ENCODE measurements around the gene LRRIQ1.

The LRRIQ1 gene

GRCh38 chr12:85273381-85274314, 237.5 kb downstream of the LRRIQ1 start:
- Histone ChIP-seq H3K27me3 (peaks cover 0 to 18% of the 10 kb centered on the region in 2 donors), H3K4me1 (peaks cover 0 to 8% (median 0%) of the 10 kb centered on the region in 4 donors), H3K27ac (no peak overlapping the region), H3K4me3 (peak overlapping the region in 1 of 2 donors; percentile 4), H3K36me3 (no peaks in the 10 kb centered on the region), H3K9me3 (peaks cover 0 to 7% (median 0%) of the 10 kb centered on the region in 3 donors)
- no peak for TF ChIP-seq CTCF (IDR thresholded peaks at IDR 0.05)
- intact Hi-C loops (cut with DNase I; ENCODE audit: low total_unique reads): no loop called here
- no peak for DNase-seq

- intact Hi-C loops (cut with DNase I; ENCODE audit: low total_unique reads): no loop called here
- H3K27ac ChIP-seq: no peak overlapping the region
- peaks cover 0 to 8% (median 0%) of the 10 kb centered on the region in 4 donors for H3K4me1 ChIP-seq
- TF ChIP-seq CTCF (IDR thresholded peaks at IDR 0.05): no peak
- no peaks in the 10 kb centered on the region for H3K36me3 ChIP-seq
- no peak for DNase-seq
- H3K27me3 ChIP-seq: peaks cover 0 to 24% of the 10 kb centered on the region in 2 donors
- H3K4me3 ChIP-seq: no peak overlapping the region
- peaks cover 0 to 7% (median 0%) of the 10 kb centered on the region in 3 donors for H3K9me3 ChIP-seq
These were observed 238.1 kb downstream of the LRRIQ1 start for GRCh38 chr12:85274315-85274651.

GRCh38 chr12:85275374-85275773, 239.2 kb downstream of the LRRIQ1 start:
- H3K4me1 ChIP-seq: peaks cover 0 to 16% (median 5%) of the 10 kb centered on the region in 4 donors
- DNase-seq: no peak
- no peaks in the 10 kb centered on the region for H3K36me3 ChIP-seq
- intact Hi-C loops (cut with DNase I; ENCODE audit: low total_unique reads): no loop called here
- H3K27ac ChIP-seq: no peak overlapping the region
- H3K9me3 ChIP-seq: peaks cover 0 to 7% (median 0%) of the 10 kb centered on the region in 3 donors
- no peak overlapping the region for H3K4me3 ChIP-seq
- peaks cover 0 to 28% of the 10 kb centered on the region in 2 donors for H3K27me3 ChIP-seq
- TF ChIP-seq CTCF (IDR thresholded peaks at IDR 0.05): no peak

- peaks cover 0 to 31% of the 10 kb centered on the region in 2 donors for H3K27me3 ChIP-seq
- peaks cover 0 to 27% (median 12%) of the 10 kb centered on the region in 4 donors for H3K4me1 ChIP-seq
- intact Hi-C loops (cut with DNase I; ENCODE audit: low total_unique reads): no loop called here
- DNase-seq: no peak
- peaks cover 0 to 7% (median 0%) of the 10 kb centered on the region in 3 donors for H3K9me3 ChIP-seq
- no peak overlapping the region for H3K4me3 ChIP-seq
- TF ChIP-seq CTCF (IDR thresholded peaks at IDR 0.05): no peak
- H3K27ac ChIP-seq: no peak overlapping the region
- no peaks in the 10 kb centered on the region for H3K36me3 ChIP-seq
These were observed 241.0 kb downstream of the LRRIQ1 start for GRCh38 chr12:85277191-85277590.

- no peak for DNase-seq
- TF ChIP-seq CTCF (IDR thresholded peaks at IDR 0.05): no peak
- no peaks in the 10 kb centered on the region for H3K36me3 ChIP-seq
- H3K27me3 ChIP-seq: peaks cover 0 to 29% of the 10 kb centered on the region in 2 donors
- intact Hi-C loops (cut with DNase I; ENCODE audit: low total_unique reads): no loop called here
- peaks cover 0 to 26% (median 12%) of the 10 kb centered on the region in 4 donors for H3K4me1 ChIP-seq
- H3K27ac ChIP-seq: no peak overlapping the region
- no peak overlapping the region for H3K4me3 ChIP-seq
- peaks cover 0 to 7% (median 0%) of the 10 kb centered on the region in 3 donors for H3K9me3 ChIP-seq
These were observed 241.9 kb downstream of the LRRIQ1 start for GRCh38 chr12:85277900-85278597.

Data from tibial artery (tissue), 4 donors.